Endothelial cell of umbilical vein (primary cell): ENCODE data around the gene GSTA1. TPM values are rescaled to one million over a fixed set of nuclear protein-coding genes. Genes with fewer than 3 reads are reported as not detected.
"Not testable (repeated sequence)": the region's sequence is repeated elsewhere in the genome, so short reads cannot be mapped to it uniquely, and the experiment has no call there.

Experiments
- BruUV-seq: library from RNA; stranded (reverse); fragments of 400-500 nt; replicated peaks from 2 replicates; lab custom pipeline; 2021; lab: Mats Ljungman, UMichigan
- CTCF ChIA-PET: fragments of 300-600, 350-600 bp; sonication (Branson Sonifier 250); formaldehyde crosslinking; loops from one replicate; lab custom pipeline; 2021; ENCODE audit warnings: antibody characterized with exemption, inconsistent platforms; lab: Charles Lee
- POLR2A ChIA-PET: fragments of 300-600, 350-600 bp; sonication (Branson Sonifier 250); formaldehyde crosslinking; loops from one replicate; lab custom pipeline; 2021; ENCODE audit warnings: antibody characterized with exemption, inconsistent platforms; lab: Charles Lee
- DNase-seq: peaks from one replicate; pipeline ENCODE4 v3.0.0-alpha.2; 2011; ENCODE audit warnings: low read depth, low spot score
- FAIRE-seq: peaks from 2 replicates; lab custom pipeline; 2011; peaks lifted over from hg19 to GRCh38; lab: Jason Lieb, UNC
- H2AFZ ChIP-seq: 2 replicates; pipeline ENCODE4 v1.6.0; 2012; ENCODE audit warnings: low read depth, low read length, control low read depth, inconsistent platforms
- H3K27ac ChIP-seq: 2 replicates; pipeline ENCODE4 v1.5.1; 2011; ENCODE audit warnings: low read depth, mild to moderate bottlenecking, control low read depth, low read length, moderate library complexity; ENCODE audit not compliant: insufficient read depth
- H3K27me3 ChIP-seq, 2 experiments: 2 replicates each; pipeline versions ENCODE4 v1.6.0 to v1.6.1; 2011; ENCODE audit warnings: low read length in 2 of 2, mixed read lengths in 1 of 2; ENCODE audit not compliant: control insufficient read depth in 2 of 2, insufficient read depth in 2 of 2
- H3K36me3 ChIP-seq, 2 experiments: 2 replicates in 1 of 2; 3 replicates in 1 of 2; pipeline ENCODE4 v1.5.1; 2011; ENCODE audit warnings: low read length in 2 of 2, mild to moderate bottlenecking in 1 of 2, moderate library complexity in 1 of 2; ENCODE audit not compliant: control insufficient read depth in 2 of 2, insufficient read depth in 2 of 2; ENCODE audit errors: extremely low read depth in 1 of 2
- H3K4me1 ChIP-seq: 3 replicates; pipeline ENCODE4 v1.5.1; 2011; ENCODE audit warnings: mild to moderate bottlenecking, low read length; ENCODE audit not compliant: control insufficient read depth, insufficient read depth; ENCODE audit errors: extremely low read depth
- H3K4me2 ChIP-seq: 2 replicates; pipeline ENCODE4 v1.6.1; 2011; ENCODE audit warnings: low read length, control low read depth, mixed read lengths; ENCODE audit not compliant: insufficient read depth
- H3K4me3 ChIP-seq, 3 experiments: fragments of 200-600 bp in 1 of 3; sonication (generic), shearing (Covaris generic) in 1 of 3; replicated peaks in 1 of 3; 2 replicates each; pipeline ENCODE4 v1.5.1; 2011 to 2016; ENCODE audit warnings: control low read depth in 3 of 3, low read length in 3 of 3, mild to moderate bottlenecking in 2 of 3, inconsistent platforms in 1 of 3, low read depth in 1 of 3, moderate library complexity in 1 of 3; ENCODE audit not compliant: insufficient read depth in 1 of 3
- H3K79me2 ChIP-seq: 2 replicates; pipeline ENCODE4 v1.6.0; 2012; ENCODE audit warnings: low read length, inconsistent platforms; ENCODE audit not compliant: control insufficient read depth, insufficient read depth
- H3K9ac ChIP-seq: replicated peaks from 2 replicates; pipeline ENCODE3; 2011; ENCODE audit warnings: low read length, control low read depth; ENCODE audit not compliant: insufficient read depth; ENCODE audit errors: extremely low read depth
- H3K9me1 ChIP-seq: replicated peaks from 3 replicates; pipeline ENCODE4 v1.6.0; 2011; ENCODE audit warnings: mild to moderate bottlenecking, low read length; ENCODE audit not compliant: control insufficient read depth, insufficient read depth; ENCODE audit errors: extremely low read depth
- H3K9me3 ChIP-seq: replicated peaks from 2 replicates; pipeline ENCODE4 v1.5.1; 2012; ENCODE audit warnings: low read length, inconsistent platforms; ENCODE audit not compliant: control insufficient read depth, insufficient read depth
- H4K20me1 ChIP-seq: replicated peaks from 2 replicates; pipeline ENCODE3; 2011; ENCODE audit warnings: mild to moderate bottlenecking, low read length; ENCODE audit not compliant: control insufficient read depth, insufficient read depth; ENCODE audit errors: extremely low read depth
- CTCF ChIP-seq, 2 donors: IDR thresholded peaks; 1 replicate in 1 of 2; 2 replicates in 1 of 2; pipeline ENCODE4 v1.5.1; 2011; ENCODE audit warnings: low read length in 2 of 2, mild to moderate bottlenecking in 2 of 2, moderate library complexity in 2 of 2, control low read depth in 1 of 2, inconsistent platforms in 1 of 2, low read depth in 1 of 2; ENCODE audit not compliant: insufficient read depth in 1 of 2; ENCODE audit errors: extremely low read depth in 1 of 2
- EZH2 ChIP-seq: IDR thresholded peaks from 2 replicates; pipeline ENCODE4 v1.6.1; 2012; ENCODE audit warnings: borderline replicate concordance, low read depth, mild to moderate bottlenecking, moderate library complexity, low read length, inconsistent platforms; ENCODE audit not compliant: severe bottlenecking
- FOS ChIP-seq: IDR thresholded peaks from 2 replicates; pipeline ENCODE4 v1.6.1; 2011; ENCODE audit warnings: mild to moderate bottlenecking, low read length, moderate library complexity, borderline replicate concordance; ENCODE audit not compliant: insufficient read depth
- GATA2 ChIP-seq: IDR thresholded peaks from 2 replicates; pipeline ENCODE4 v1.7.0; 2011; ENCODE audit warnings: low read depth, mild to moderate bottlenecking, moderate library complexity, mixed read lengths, low read length; ENCODE audit not compliant: insufficient read length, insufficient read depth
- JUN ChIP-seq: IDR thresholded peaks from 2 replicates; pipeline ENCODE4 v1.6.1; 2011; ENCODE audit warnings: borderline replicate concordance, low read depth; ENCODE audit not compliant: insufficient read length, insufficient read depth
- MAX ChIP-seq: IDR thresholded peaks from 2 replicates; pipeline ENCODE4 v1.6.1; 2011; ENCODE audit not compliant: insufficient read depth, insufficient read length
- MYC ChIP-seq: IDR thresholded peaks from one replicate; pipeline ENCODE4 v1.6.1; 2011; ENCODE audit warnings: mild to moderate bottlenecking, low read depth, low read length
- POLR2A ChIP-seq: IDR thresholded peaks from 2 replicates; pipeline ENCODE4 v1.6.1; 2012; ENCODE audit warnings: low read depth, mild to moderate bottlenecking, control low read depth, low read length
- POLR2AphosphoS5 ChIP-seq: IDR thresholded peaks from 2 replicates; pipeline ENCODE4 v1.6.1; 2012; ENCODE audit warnings: low read depth, mild to moderate bottlenecking, control low read depth, low read length, moderate library complexity; ENCODE audit not compliant: insufficient read depth
- dilution Hi-C: fragments of 300-500 bp; cut with MboI; formaldehyde crosslinking; loops from one replicate; pipeline ENCODE4 v1.15.0; 2019; ENCODE audit warnings: low sequenced_read_pairs; ENCODE audit not compliant: extremely low pct_ligation_motif_present
- intact Hi-C: fragments of 100-400 bp; cut with micrococcal nuclease; formaldehyde crosslinking; loops from one replicate; pipeline ENCODE4 v1.10.0; 2022
- polyA plus RNA-seq, 4 experiments: library from polyadenylated mRNA; depleted of rRNA in 3 of 4; stranded (reverse) in 3 of 4; unstranded in 1 of 4; fragments of >200 nt; gene quantifications; 2 replicates each; pipeline versions ENCODE4 v1.2.1 to v1.2.3, GENCODE V29; 2011 to 2012; ENCODE audit warnings: missing spikeins in 1 of 4
- total RNA-seq: library from RNA; stranded (reverse); gene quantifications from 2 replicates; pipeline ENCODE4 v1.2.3, GENCODE V29; 2021

The GSTA1 gene
- total and polyA plus RNA-seq, 2 donors (not counting 3 experiments of a cell fraction or from before 2014, with no cell fraction given), result not detected

GRCh38 chr6:52829046-52829817 lies 25.6 kb upstream of the GSTA1 start:
- H4K20me1 ChIP-seq, result no peaks in the 10 kb centered on the region
- H3K9ac ChIP-seq, result no peak overlapping the region
- H3K79me2 ChIP-seq, result no peaks in the 10 kb centered on the region
- H3K36me3 ChIP-seq, result no peaks in the 10 kb centered on the region
- H3K9me1 ChIP-seq, result no peaks in the 10 kb centered on the region
- no peaks in the 10 kb centered on the region for H3K27me3 ChIP-seq
- DNase-seq (no peak), FAIRE-seq (no peak)
- intact Hi-C loops, result no loop called here
- H3K4me3 ChIP-seq, result no peak overlapping the region
- no peaks in the 10 kb centered on the region for H3K9me3 ChIP-seq
- H3K4me2 ChIP-seq, result no peak overlapping the region
- no peak overlapping the region for H3K27ac ChIP-seq
- no peaks in the 10 kb centered on the region for H3K4me1 ChIP-seq
- TF ChIP-seq MYC (no peak), CTCF (IDR thresholded peaks at IDR 0.05; ENCODE audit: extremely low read depth in 1 of 2, insufficient read depth in 1 of 2, low read depth in 1 of 2, low read length in 2 of 2) (no peak), MAX (no peak), GATA2 (no peak), POLR2A (no peak), POLR2AphosphoS5 (no peak), FOS (no peak), EZH2 (no peak), JUN (no peak)
- POLR2A ChIA-PET, result no interaction called here
- CTCF ChIA-PET, result interaction anchor here (1.6 kb wide), 1 partner anchor 14 kb away, joined by 3 read pairs; no protein-coding TSS in a partner anchor
- no TSS peak for BruUV-seq
- H2AFZ ChIP-seq, result no peak overlapping the region
- dilution Hi-C loops, result no loop called here

- CTCF ChIA-PET, result interaction anchor here (1.6 kb wide), 1 partner anchor 14 kb away, joined by 3 read pairs; no protein-coding TSS in a partner anchor
- FAIRE-seq, H3K4me2 ChIP-seq, H3K4me3 ChIP-seq, H3K9me3 ChIP-seq, H3K27me3 ChIP-seq, H4K20me1 ChIP-seq, DNase-seq, H3K9ac ChIP-seq, H3K4me1 ChIP-seq, intact Hi-C loops, BruUV-seq, POLR2A ChIA-PET, H3K36me3 ChIP-seq, H3K27ac ChIP-seq, H3K9me1 ChIP-seq, H3K79me2 ChIP-seq, dilution Hi-C loops, H2AFZ ChIP-seq: not testable (repeated sequence)
These were observed 25.0 kb upstream of the GSTA1 start for GRCh38 chr6:52828621-52829020.
